SH-SY5Y (cell line): ENCODE results near the gene DIP2C.

Source experiments
- GATA2 ChIP-seq: IDR thresholded peaks from 2 replicates; pipeline ENCODE4 v1.6.1; 2011; ENCODE audit warnings: mild to moderate bottlenecking, low read depth, low read length
- GATA3 ChIP-seq: IDR thresholded peaks from 2 replicates; pipeline ENCODE4 v1.6.1; 2011; ENCODE audit warnings: low read depth, mild to moderate bottlenecking, low read length, moderate library complexity

DIP2C gene

GRCh38 chr10:443459-443858 is 246.0 kb downstream of the DIP2C start:
- TF ChIP-seq GATA2 (no peak), GATA3 (no peak)

GRCh38 chr10:442209-442608 is 247.3 kb downstream of the DIP2C start:
- TF ChIP-seq GATA3 (no peak), GATA2 (no peak)

GRCh38 chr10:441659-442058 is 247.8 kb downstream of the DIP2C start:
- TF ChIP-seq GATA3: no peak
- no peak for TF ChIP-seq GATA2

GRCh38 chr10:440127-440526 is 249.3 kb downstream of the DIP2C start:
- no peak for TF ChIP-seq GATA2
- no peak for TF ChIP-seq GATA3

- no peak for TF ChIP-seq GATA2
- TF ChIP-seq GATA3: no peak
Observed at GRCh38 chr10:437698-438490, 251.6 kb downstream of the DIP2C start.

GRCh38 chr10:436911-437665 is 252.4 kb downstream of the DIP2C start:
- TF ChIP-seq GATA3 (no peak), GATA2 (no peak)

- no peak for TF ChIP-seq GATA2
- TF ChIP-seq GATA3: no peak
Observed at GRCh38 chr10:436013-436697, 253.3 kb downstream of the DIP2C start.

- no peak for TF ChIP-seq GATA3
- no peak for TF ChIP-seq GATA2
Observed at GRCh38 chr10:435397-435796, 254.1 kb downstream of the DIP2C start.

GRCh38 chr10:429696-430095 is 259.8 kb downstream of the DIP2C start:
- TF ChIP-seq GATA3: no peak

- no peak for TF ChIP-seq GATA3
- no peak for TF ChIP-seq GATA2
Observed at GRCh38 chr10:427761-428519, 261.5 kb downstream of the DIP2C start.

- TF ChIP-seq GATA2 (no peak), GATA3 (no peak)
Observed at GRCh38 chr10:423178-423577, 266.3 kb downstream of the DIP2C start.

- TF ChIP-seq GATA3: no peak
- TF ChIP-seq GATA2: no peak
Observed at GRCh38 chr10:422675-423074, 266.8 kb downstream of the DIP2C start.

GRCh38 chr10:422241-422640 is 267.2 kb downstream of the DIP2C start:
- TF ChIP-seq GATA3 (no peak), GATA2 (no peak)

GRCh38 chr10:421170-421569 is 268.3 kb downstream of the DIP2C start:
- no peak for TF ChIP-seq GATA2
- no peak for TF ChIP-seq GATA3
